Pancreas (tissue), 10 donors: ENCODE results near the gene GOLPH3. TPM values are rescaled to one million over a fixed set of nuclear protein-coding genes. Genes with fewer than 3 reads are reported as not detected.

ENCODE experiments used
- ATAC-seq, 4 donors: fragments of 200-7000 bp; cut with Tn5 transposase; one replicate each; pipeline versions ENCODE4 v1.8.0 to v1.9.1; 2020; ENCODE audit warnings: mild to moderate bottlenecking in 4 of 4, moderate library complexity in 4 of 4
- DNase-seq, 6 donors: peaks; one replicate each; pipeline ENCODE4 v3.0.0-alpha.2; 2020
- FAIRE-seq: peaks from 2 replicates; lab custom pipeline; 2012; peaks lifted over from hg19 to GRCh38; lab: Jason Lieb, UNC
- H3K27ac ChIP-seq, 4 donors: fragments of 200-600 bp; sonication (generic); 1 replicate in 3 of 4; 2 replicates in 1 of 4; pipeline versions ENCODE4 v1.5.0 to v1.8.0; 2020
- H3K27me3 ChIP-seq, 4 donors: fragments of 200-600 bp; one replicate each; pipeline ENCODE4 v1.8.0; 2021
- H3K36me3 ChIP-seq, 3 donors: fragments of 200-600 bp; sonication (generic) in 1 of 3; one replicate each; pipeline versions ENCODE4 v1.5.0 to v1.8.0; 2020 to 2021
- H3K4me1 ChIP-seq, 3 donors: fragments of 200-600 bp; one replicate each; pipeline ENCODE4 v1.8.0; 2021
- H3K4me3 ChIP-seq, 4 donors: fragments of 200-600 bp; sonication (generic) in 2 of 4; one replicate each; pipeline versions ENCODE4 v1.5.0 to v1.8.0; 2020 to 2021
- H3K9me3 ChIP-seq, 4 donors: fragments of 200-600 bp; one replicate each; pipeline ENCODE4 v1.8.0; 2021
- WGBS, 2 donors: extraction: QIAGEN DNeasy Blood & Tissue Kit; methylation state at CpG; one replicate each; pipeline ENCODE4 v1.1.7; 2013; 5-methylcytosine and 5-hydroxymethylcytosine counted together
- intact Hi-C, 3 donors: fragments of 100-400 bp; cut with DNase I; formaldehyde crosslinking; loops; one replicate each; pipeline versions ENCODE4 v1.11.1 to v1.14.2; 2022
- polyA plus RNA-seq, 2 donors: library from polyadenylated mRNA; stranded (reverse); fragments of 200-250 nt; gene quantifications; one replicate each; pipeline ENCODE4 v1.2.3, GENCODE V29; 2013
- total RNA-seq, 6 donors: library from RNA; stranded (reverse); fragmentation: NEBNext Ultra II Directional in 4 of 6; extraction: Animal tissue kit (Norgen Biotek cat#: 25700) in 4 of 6; gene quantifications; one replicate each; pipeline versions ENCODE4 v1.2.1 to v1.2.4, GENCODE V29; 2021 to 2023
- TF ChIP-seq, protein P1 (sequence below), 4 donors: fragments of 200-600 bp; sonication (generic) in 3 of 4; IDR thresholded peaks; one replicate each; pipeline versions ENCODE4 v1.5.0 to v1.8.0; 2021; ENCODE audit warnings: antibody characterized with exemption in 4 of 4
- donor health status: healthy with polysubstance abuse.
- donor health status: DM: no; HTN: no; CAD: no; lungs with moderate emphysema.
- donor health status: DM: no; HTN: no; CAD: no.
- donor health status: control.
- donor health status: control.
- donor health status: Bipolar disorder and iron deficiency.
- donor health status: DM: yes; HTN: yes; CAD: no.
- donor health status: DM: no; HTN: no; CAD: no.
- donor health status: DM: no; HTN: no; CAD: no.
- donor health status: DM: yes; HTN: yes; CAD: no.

Gene GOLPH3
- total and polyA plus RNA-seq, 8 donors, result 19.9 to 67.0 (median 45.0) TPM

GRCh38 chr5:32143617-32144377, 30.3 kb downstream of the GOLPH3 start:
- no peak overlapping the region for H3K4me3 ChIP-seq
- no peaks in the 10 kb centered on the region for H3K9me3 ChIP-seq
- intact Hi-C loops, result no loop called here
- 73 to 84% methylated on average over 6 of the region's 6 CpGs for WGBS, 2 donors
- H3K36me3 ChIP-seq, result no peaks in the 10 kb centered on the region
- FAIRE-seq (no peak), DNase-seq (no peak), ATAC-seq (no peak)
- TF ChIP-seq, protein P1, sequence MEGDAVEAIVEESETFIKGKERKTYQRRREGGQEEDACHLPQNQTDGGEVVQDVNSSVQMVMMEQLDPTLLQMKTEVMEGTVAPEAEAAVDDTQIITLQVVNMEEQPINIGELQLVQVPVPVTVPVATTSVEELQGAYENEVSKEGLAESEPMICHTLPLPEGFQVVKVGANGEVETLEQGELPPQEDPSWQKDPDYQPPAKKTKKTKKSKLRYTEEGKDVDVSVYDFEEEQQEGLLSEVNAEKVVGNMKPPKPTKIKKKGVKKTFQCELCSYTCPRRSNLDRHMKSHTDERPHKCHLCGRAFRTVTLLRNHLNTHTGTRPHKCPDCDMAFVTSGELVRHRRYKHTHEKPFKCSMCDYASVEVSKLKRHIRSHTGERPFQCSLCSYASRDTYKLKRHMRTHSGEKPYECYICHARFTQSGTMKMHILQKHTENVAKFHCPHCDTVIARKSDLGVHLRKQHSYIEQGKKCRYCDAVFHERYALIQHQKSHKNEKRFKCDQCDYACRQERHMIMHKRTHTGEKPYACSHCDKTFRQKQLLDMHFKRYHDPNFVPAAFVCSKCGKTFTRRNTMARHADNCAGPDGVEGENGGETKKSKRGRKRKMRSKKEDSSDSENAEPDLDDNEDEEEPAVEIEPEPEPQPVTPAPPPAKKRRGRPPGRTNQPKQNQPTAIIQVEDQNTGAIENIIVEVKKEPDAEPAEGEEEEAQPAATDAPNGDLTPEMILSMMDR (IDR thresholded peaks at IDR 0.05), result no peak
- H3K27ac ChIP-seq, result no peak overlapping the region
- peaks cover 18 to 37% (median 34%) of the 10 kb centered on the region in 3 donors for H3K4me1 ChIP-seq
- no peaks in the 10 kb centered on the region for H3K27me3 ChIP-seq

GRCh38 chr5:32138839-32139493, 35.2 kb downstream of the GOLPH3 start:
- TF ChIP-seq, protein P1 (IDR thresholded peaks at IDR 0.05), result no peak
- ATAC-seq (no peak), DNase-seq (no peak), FAIRE-seq (no peak)
- intact Hi-C loops, result no loop called here
- Histone ChIP-seq H3K4me1 (peaks cover 0 to 6% (median 5%) of the 10 kb centered on the region in 3 donors), H3K27ac (no peak overlapping the region), H3K9me3 (no peaks in the 10 kb centered on the region), H3K27me3 (no peaks in the 10 kb centered on the region), H3K36me3 (peaks cover 0 to 16% (median 0%) of the 10 kb centered on the region in 3 donors), H3K4me3 (no peak overlapping the region)
- WGBS, 2 donors, result 88 to 97% methylated on average over 7 of the region's 7 CpGs

- Histone ChIP-seq H3K27ac (no peak overlapping the region), H3K9me3 (no peaks in the 10 kb centered on the region), H3K36me3 (peaks cover 0 to 17% (median 0%) of the 10 kb centered on the region in 3 donors), H3K27me3 (no peaks in the 10 kb centered on the region), H3K4me1 (no peaks in the 10 kb centered on the region), H3K4me3 (no peak overlapping the region)
- WGBS, 2 donors, result 80 to 84% methylated on average over 7 of the region's 7 CpGs
- FAIRE-seq (no peak), DNase-seq (no peak), ATAC-seq (no peak)
- TF ChIP-seq, protein P1 (IDR thresholded peaks at IDR 0.05), result no peak
- intact Hi-C loops, result no loop called here
Measured at GRCh38 chr5:32136342-32136741, 37.8 kb downstream of the GOLPH3 start.

GRCh38 chr5:32135086-32135485, 39.0 kb downstream of the GOLPH3 start:
- FAIRE-seq, result no peak
- ATAC-seq, result no peak
- intact Hi-C loops, result no loop called here
- DNase-seq, result no peak
- Histone ChIP-seq H3K27ac (no peak overlapping the region), H3K27me3 (no peaks in the 10 kb centered on the region), H3K9me3 (no peaks in the 10 kb centered on the region), H3K4me1 (no peaks in the 10 kb centered on the region), H3K4me3 (no peak overlapping the region), H3K36me3 (peaks cover 0 to 17% (median 0%) of the 10 kb centered on the region in 3 donors)
- TF ChIP-seq, protein P1 (IDR thresholded peaks at IDR 0.05), result no peak
- WGBS, 2 donors, result 92 to 97% methylated on average over 1 of the region's 1 CpG

GRCh38 chr5:32132757-32133156, 41.4 kb downstream of the GOLPH3 start:
- peaks cover 0 to 17% (median 0%) of the 10 kb centered on the region in 3 donors for H3K36me3 ChIP-seq
- intact Hi-C loops, result no loop called here
- no peaks in the 10 kb centered on the region for H3K9me3 ChIP-seq
- ATAC-seq (no peak), DNase-seq (no peak), FAIRE-seq (no peak)
- H3K27ac ChIP-seq, result no peak overlapping the region
- H3K27me3 ChIP-seq, result no peaks in the 10 kb centered on the region
- H3K4me3 ChIP-seq, result no peak overlapping the region
- no peaks in the 10 kb centered on the region for H3K4me1 ChIP-seq
- TF ChIP-seq, protein P1 (IDR thresholded peaks at IDR 0.05), result no peak
